Limb (tissue), 2 donors: ENCODE data around the gene FRS3.

ENCODE experiments used
- DNase-seq, 2 donors: peaks; one replicate each; pipeline ENCODE4 v3.0.0-alpha.2; 2016; ENCODE audit errors: extremely low spot score in 2 of 2

FRS3 gene

DNA sequence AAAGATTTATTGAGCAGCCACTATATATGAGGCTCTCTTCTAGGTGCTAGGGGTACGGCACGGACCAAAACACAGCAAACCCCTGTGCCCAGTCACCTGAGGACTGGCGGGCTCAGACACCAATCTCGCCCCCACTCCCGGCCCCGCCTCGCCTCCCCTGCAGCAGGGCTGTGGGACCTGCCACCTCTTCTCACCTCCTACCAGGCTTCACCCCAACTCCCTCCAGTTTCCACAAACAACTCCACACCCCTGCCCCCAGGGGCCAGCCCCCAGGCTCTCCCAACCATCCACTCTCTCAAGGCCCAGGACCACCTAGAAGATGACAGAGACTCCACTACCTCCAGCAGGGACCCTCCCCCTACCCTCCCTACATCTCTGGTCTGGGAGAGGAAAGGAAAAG is 50.7 kb downstream of the FRS3 start:
- no peak for DNase-seq

GRCh38 chr6:41728073-41728936 is 51.4 kb downstream of the FRS3 start:
- no peak for DNase-seq

- no peak for DNase-seq
These were observed 52.0 kb downstream of the FRS3 start for GRCh38 chr6:41727705-41728072.

DNA sequence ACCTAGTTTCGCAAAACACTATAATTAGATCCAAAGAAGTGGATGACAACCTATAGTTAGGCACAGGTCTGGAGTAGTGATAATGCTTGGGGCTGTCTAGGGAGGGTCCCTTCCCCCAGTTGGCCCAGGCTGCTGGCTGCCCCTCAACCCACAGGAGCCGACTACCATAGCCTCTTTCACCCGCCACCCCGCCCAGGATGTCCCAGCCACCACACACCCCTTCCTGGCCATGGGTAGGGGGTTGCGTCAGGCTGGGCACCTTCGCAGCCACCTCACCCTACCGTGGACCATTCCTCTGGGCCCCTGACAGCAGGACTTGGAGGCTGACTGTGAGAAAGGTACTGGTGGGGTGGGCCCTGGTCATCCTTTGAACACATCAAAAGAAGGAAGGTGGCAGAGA is 52.8 kb downstream of the FRS3 start:
- no peak for DNase-seq

DNA sequence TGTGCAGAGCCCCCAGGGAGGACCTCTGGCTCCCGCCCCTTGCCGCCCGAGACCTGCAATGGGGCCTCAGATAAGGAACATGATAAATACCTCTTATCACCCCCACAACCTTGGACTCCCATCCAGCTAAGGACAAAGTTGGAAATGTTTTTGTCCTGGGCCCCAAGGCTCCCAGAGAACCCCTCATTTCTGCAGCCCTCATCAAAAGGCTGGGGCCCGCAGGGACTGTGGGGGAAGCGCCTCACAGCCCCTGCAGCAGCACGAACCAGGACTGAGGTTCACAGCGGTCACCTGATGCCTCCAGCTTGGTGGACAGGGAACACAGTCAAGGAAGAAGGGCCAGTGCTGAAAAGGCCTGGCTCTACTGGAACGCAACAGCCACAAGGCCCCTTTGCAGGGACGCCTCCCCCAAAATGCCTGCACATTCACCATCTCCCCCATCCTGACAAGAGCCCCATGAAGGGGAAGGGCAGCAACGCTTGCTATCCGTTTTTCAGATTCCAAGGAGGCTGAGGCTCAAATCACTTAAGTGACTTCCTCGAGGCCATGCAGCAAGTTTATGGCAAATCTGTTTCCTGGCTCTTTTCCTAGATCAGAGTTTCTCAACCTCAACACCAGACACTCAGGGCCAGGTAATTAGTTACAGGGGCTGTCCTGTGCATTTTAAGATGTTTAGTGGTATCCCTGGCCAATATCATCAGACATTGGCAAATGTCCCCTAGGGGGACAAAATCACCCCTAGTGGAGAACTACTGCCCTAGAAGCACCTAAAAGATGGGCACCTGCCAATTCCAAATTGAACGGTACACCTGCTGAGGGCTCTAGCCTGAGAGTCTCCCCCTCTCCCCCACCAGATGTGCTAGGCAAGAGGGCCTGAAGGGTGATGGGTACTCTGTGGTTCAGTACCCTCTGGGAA is 54.9 kb downstream of the FRS3 start:
- no peak for DNase-seq

DNA sequence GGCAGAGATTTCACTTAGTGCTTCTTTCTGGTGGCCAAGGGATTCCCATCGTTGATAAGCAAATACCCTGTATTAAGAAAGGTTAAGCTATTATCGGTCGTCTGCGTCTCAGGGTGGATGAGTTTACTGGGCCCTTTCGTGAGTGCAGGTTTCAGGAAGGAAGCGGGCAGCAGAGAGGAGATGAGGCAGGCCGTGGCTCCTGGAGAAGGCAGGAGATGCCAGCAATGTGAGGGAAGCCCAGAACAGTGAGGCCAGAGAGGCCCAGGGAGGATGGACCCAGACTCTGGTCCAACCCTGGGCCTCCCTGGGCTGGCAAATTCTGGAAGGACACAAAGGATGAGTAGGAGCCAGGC is 55.5 kb downstream of the FRS3 start:
- no peak for DNase-seq

DNA sequence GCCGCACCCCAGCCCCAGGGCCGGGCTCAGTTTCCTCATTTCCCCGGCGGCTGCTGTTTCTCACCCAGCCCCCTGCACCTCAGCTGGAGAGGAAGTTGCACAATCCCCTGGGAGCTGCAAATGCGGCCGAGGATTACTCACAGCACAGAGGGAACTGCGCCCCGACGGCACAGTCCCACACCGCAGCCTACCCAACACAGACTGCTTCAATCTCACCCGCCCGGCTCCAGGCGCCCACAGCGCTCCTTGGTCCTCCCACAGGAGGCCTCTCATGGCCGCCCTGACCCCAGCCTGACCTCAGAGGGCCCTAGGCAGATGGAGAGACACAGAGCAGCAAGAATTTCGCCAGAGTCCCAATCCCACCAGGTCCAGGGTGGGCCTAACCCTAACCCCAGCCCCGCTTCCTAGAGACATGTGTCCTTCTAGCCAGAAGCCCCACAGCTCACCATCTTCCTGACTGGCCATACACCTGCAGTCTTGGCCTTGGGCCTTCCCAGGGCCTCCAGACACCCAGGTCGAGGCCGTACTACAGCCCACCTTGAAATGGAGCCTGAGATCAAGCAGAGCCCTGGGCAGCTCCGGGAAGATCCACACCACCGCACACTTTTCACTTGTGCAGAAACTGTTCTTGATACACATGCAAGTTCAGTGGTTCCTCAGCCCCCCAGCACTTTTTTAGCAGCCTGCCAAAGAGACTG is 56.0 kb downstream of the FRS3 start:
- DNase-seq, result no peak

GRCh38 chr6:41722969-41723529 is 56.7 kb downstream of the FRS3 start:
- no peak for DNase-seq

DNA sequence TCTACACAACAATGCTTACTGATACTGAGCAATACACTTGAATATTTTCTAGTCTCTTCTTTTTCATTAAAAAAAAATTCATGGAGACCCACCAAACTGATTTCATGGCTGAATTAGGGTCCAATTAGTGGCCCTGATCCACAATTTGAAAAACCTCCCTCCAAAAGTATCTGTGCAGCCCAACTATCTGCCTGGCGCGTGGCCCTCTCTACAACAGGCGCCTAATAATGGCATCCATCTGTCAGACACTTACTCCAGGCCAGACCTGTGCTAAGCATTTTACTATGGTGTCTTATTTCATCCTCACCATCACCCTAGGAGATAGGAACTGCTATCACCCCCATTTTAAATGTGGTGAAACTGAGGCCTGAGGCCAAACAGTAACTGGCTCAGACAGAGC is 58.3 kb downstream of the FRS3 start:
- no peak for DNase-seq

DNA sequence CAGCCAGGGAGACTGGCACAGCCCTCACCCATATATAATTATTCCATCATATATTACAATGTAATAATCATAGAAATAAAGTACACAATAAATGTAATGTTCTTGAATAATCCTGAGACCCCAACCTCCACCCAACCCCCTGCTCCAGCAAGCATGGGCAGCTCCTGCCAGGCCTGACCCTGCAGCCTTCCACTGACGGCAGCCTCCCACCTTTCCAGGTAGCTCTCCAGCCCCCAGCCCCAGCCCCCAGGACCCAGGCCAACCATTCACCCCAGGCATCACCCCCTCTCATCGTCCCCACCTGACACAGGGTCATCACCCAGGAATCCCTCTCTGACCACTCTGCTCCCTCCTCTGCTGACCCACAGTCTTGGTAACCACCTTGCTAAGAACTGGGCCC is 58.9 kb downstream of the FRS3 start:
- no peak for DNase-seq

- DNase-seq, result no peak
These were observed 59.5 kb downstream of the FRS3 start for GRCh38 chr6:41720262-41720620.
